ENCODE measurements around the gene LMBRD2. TPM values are rescaled to one million over a fixed set of nuclear protein-coding genes. Genes with fewer than 3 reads are reported as not detected.
A peak's percentile ranks its signal among the peaks of the same experiment; 100 is the strongest.

Gene LMBRD2
- total RNA-seq, 1 donor: 3.8 TPM

DNA sequence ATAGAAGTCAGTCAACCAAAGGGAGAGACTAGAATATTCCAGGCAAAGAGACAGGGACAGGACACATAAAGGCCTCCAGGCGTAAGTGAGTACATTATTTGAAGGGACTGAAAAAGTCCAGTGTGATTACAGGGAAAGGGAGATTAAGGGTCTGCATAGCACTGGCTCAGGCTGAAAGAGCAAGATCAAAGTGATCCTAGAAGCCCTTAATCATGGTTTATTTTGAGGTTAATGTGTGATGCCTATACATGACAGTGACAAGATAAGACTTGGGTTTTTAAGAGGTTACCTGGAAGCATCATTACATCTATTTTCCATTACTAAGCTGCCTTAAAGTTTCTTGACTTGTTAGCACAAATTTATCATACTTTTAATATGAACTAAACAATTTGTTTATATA lies 25.8 kb downstream of the LMBRD2 start:
- no peak for DNase-seq (ENCODE audit: low read depth in 2 of 3, low spot score in 2 of 3)

DNA sequence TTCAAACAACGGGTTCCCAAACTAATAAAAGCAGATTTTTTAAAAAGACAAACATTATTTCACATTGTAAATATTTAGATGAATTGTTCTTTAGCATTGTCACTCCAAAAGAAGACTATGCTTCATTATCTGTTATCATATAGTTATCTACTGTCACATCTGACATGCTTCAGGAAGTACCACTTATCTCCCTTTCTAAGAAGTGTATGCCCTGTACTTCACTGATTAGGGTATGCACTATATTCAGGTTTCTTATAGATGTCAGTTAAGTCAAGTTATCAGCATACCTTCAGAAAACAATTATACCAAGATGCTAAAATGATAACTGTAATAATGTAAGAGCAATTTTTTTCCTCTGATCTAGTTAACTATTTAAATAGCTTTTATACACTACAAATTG lies 40.4 kb downstream of the LMBRD2 start:
- DNase-seq (ENCODE audit: low read depth in 2 of 3, low spot score in 2 of 3): no peak

DNA sequence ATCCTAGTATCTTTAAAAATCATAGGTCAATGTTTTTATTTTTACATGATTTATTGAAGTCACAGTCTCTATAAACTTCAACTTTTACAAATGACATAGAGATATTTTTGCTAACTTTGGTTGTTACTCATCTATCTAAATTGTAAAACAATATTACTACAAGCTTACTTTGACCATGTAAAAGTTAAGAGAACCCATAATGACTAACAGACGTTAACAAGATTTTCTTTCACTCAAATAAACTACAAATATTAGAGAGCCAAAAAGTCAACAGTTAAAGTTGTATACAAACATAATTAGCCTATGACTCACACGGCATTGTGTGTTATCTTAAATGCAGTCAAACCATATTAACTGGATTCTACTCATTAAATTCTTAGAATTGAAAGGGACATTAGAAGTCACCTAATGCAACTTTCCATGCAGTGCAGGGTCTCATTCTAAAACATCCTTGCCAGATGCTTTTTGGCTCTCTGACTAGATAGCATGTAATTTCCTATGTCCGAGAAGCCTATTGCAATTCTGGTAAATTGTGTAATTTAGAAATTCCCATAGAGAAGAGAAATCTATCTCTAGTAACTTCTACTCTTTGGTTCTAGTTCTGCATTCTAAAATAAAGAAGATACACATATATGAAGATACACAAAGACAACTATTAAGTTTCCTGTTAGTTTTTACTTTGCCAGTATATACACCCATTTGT lies 42.8 kb downstream of the LMBRD2 start:
- DNase-seq (ENCODE audit: low read depth in 2 of 3, low spot score in 2 of 3): no peak

DNA sequence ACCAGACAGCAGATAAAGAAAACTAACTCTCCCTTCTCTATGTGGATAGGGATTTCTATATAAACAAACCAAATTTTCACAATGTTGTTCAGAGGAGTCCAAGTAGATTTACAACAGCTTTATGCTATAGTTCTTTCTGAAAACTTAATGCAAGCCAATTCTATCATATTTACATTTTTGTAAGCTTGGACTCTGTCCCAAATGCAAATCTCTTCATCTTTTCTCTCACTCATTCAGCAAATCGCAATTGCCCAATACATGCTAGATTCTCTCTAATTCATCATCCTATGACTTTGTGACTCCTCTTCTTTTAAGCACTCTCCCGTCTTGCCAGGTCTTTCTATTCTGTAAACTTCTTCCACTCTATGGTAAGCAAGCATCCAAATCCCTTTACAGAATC lies 45.9 kb downstream of the LMBRD2 start:
- no peak for DNase-seq (ENCODE audit: low read depth in 2 of 3, low spot score in 2 of 3)

DNA sequence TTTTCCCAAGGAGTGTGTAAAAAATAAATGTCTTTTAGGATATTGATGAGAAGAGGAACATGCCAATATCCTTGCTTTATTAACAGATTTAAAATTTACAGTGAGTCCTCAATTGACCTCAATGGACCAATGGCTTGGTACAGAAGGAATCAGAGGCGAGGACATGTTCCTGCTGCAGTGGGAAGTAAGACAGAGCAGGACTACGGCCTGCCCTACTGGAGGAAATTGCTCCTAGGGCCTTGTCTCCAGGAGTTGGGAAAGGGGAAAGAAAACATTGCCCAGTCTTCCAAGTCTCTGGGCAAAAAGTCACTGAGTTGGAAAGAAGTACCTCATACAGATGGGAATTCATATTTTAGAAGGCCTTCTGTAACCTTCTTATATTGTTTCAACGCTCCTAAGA lies 51.9 kb downstream of the LMBRD2 start:
- no peak for DNase-seq (ENCODE audit: low read depth in 2 of 3, low spot score in 2 of 3)

DNA sequence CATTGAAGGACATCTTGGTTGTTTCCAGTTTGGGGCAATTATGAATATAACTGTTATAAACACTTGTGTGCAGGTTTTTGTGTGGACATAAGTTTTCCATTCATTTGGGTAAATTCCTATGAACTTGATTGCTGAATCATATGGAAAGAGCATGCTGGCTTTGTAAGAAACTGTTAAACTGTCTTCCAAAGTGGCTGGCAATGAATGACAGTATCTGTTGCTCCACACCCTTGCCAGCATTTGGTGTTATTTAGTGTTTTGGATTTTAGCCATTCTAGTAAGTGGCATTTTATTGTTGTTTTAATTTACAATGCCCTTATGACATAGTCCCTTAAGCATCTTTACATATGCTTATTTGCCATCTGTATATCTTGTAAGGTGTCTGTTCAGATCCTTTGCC lies 55.2 kb downstream of the LMBRD2 start:
- DNase-seq (ENCODE audit: low read depth in 2 of 3, low spot score in 2 of 3): no peak

DNA sequence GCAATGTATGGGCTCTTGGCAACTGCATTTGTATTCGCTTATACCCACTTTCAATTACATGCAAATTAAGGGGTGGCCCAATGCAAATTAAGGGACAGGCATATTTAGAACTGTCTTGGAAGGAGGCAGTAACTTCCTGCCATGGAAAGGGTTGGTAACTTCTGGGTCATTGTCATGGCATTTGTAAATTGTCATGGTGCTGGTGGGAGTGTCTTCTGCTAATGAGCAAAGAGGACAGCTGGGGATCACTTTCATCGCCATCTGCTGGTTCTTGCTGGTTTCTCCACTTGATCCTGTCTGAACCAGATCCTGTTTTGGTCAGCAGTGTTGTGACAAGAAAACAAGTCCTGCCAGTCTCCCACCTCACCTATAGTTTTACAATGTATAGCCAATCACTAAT lies 61.7 kb downstream of the LMBRD2 start:
- DNase-seq (ENCODE audit: low read depth in 2 of 3, low spot score in 2 of 3): peak in 2 of 3 donors; percentile 36 to 53

DNA sequence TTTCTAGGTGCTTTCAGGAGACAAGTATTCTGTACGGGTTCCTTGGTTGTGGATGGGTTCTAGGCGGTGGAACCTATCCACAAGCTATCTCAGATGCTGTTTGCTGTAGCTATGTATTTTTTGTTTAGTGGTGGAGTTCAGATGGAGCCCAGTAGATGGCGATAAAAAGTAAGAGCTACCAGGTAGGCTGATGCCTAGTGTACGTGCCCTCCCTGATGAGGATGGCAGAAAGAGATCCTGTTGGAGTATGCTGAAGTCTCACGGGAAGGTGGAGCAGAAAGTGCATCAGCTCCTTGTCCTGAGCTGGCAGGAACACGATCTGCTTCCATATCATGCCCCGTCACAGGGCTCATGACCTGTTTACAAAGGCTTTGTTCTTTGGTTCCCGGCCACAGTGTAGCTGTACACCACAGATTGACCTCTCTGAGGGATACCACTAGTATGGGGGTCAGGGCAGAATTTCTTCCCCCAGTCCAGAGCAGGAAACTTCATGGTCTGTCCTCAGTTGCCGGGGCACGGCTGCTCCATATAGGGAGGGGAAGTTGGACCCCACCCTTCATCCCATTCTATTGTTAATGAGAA lies 72.4 kb downstream of the LMBRD2 start:
- peak in 2 of 3 donors; percentile 38 to 63 for DNase-seq (ENCODE audit: low read depth in 2 of 3, low spot score in 2 of 3)

DNA sequence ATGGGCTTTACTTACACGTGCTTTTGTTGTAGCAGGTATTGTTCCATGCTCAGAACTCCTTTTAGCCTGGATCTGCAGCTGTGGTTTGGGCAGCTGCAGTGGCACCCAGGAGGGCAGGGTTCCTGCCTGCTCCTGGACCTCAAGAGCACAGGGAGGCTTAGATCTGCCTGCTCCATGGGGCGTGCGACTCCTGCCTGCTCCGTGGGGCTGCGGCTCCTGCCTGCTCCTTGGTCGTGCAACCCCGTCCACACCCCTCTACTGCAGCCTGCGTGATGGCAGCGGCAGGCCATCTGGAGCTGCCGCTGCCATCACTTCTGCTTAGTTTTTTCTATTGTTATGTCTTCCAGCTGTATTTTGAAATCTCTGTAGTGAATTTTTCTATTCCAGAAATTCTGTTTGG lies 73.3 kb downstream of the LMBRD2 start:
- DNase-seq (ENCODE audit: low read depth in 2 of 3, low spot score in 2 of 3): no peak

DNA sequence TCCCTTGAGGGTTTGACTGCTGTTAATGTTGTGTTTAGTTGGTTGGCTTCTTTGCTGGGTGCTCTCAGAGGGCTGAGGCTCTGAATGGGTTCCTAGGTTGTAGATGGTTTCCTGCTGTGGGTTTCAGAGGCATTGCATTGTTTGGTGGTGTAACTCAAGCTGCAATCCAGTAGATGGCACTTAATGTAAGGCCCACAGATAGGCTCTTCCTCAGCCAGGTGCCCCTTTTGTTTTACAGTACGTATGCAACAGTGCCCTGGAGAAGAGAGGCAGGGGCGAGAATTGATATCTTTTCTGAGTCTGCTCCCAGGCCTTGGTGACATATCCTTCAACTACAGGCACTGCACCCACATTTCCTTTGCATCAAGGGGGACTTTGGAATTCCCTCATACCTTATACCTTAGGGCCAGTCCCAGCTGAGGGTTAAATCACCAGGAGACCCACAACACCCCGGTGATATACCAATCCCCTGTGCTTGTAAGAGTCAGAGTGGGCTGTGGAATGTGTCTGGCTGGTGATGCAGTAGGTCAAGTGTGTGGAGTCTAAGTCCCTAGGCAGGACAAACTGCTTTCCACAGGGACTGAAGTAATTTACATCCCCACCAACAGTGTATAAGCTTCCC lies 78.0 kb downstream of the LMBRD2 start:
- DNase-seq (ENCODE audit: low read depth in 2 of 3, low spot score in 2 of 3): peak in 2 of 3 donors; percentile 32 to 54

DNA sequence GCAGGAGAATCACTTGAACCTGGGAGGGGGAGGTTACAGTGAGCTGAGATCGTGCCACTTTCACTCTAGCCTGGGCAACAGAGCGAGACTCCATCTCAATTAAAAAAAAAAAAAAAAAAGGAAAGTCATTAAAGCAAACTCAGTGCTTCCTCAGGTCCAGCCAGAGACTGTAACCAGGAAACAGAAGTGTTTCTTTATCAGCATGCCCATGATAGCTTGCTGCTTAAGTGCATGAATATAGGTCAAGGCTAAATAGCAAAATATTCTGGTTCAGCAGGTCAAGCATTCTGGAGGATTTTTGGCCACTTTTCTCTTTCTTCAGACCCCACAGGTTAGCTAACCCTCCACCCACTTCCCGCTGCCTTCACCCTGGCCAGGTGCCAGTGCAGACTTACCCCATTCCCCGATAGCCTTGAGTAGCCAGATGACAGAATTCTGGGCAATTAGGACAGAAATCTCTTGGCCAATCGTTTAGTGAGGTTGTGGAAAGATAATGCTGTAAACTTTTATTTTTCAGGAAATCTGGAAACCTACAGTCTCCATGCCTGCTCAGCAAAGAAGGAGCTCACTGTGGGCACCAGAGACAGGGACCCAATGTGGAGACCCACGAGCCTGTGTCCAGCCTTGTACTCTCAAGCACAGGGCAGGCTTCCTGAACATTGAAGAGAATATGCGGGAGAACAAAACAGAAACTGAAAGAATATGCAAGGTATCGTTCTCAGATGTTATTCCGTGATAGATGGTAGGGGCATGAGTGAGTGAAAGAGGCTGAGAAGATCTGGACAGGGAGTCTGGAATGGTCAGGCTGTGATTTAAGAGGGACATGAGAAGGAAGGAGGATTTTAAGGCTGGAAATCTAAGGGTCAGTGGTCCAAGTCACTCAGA lies 80.8 kb downstream of the LMBRD2 start:
- peak in 1 of 3 donors; percentile 8 for DNase-seq (ENCODE audit: low read depth in 2 of 3, low spot score in 2 of 3)

DNA sequence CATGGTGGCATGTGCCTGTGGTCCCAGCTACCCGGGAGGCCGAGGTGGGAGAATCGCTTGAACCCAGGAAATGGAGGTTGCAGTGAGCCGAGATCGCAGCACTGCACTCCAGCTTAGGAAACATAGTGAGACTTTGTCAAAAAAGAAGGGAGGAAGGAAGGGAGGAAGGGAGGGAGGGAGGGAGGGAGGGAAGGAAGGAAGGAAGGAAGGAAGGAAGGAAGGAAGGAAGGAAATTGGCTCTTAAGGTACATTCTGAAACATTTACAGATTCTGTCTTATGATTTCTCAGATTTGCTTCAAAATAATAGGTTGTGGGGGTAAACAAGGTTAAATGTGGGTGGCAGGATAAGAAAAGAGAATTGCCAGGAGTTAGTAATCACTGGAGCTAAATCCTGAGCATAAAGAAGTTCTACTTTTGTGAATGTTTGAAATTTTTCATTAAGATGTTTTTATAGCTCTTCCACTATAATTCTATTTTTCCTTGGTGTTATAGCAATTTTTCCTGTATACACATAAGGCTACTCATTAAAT lies 82.9 kb downstream of the LMBRD2 start:
- no peak for DNase-seq (ENCODE audit: low read depth in 2 of 3, low spot score in 2 of 3)

DNA sequence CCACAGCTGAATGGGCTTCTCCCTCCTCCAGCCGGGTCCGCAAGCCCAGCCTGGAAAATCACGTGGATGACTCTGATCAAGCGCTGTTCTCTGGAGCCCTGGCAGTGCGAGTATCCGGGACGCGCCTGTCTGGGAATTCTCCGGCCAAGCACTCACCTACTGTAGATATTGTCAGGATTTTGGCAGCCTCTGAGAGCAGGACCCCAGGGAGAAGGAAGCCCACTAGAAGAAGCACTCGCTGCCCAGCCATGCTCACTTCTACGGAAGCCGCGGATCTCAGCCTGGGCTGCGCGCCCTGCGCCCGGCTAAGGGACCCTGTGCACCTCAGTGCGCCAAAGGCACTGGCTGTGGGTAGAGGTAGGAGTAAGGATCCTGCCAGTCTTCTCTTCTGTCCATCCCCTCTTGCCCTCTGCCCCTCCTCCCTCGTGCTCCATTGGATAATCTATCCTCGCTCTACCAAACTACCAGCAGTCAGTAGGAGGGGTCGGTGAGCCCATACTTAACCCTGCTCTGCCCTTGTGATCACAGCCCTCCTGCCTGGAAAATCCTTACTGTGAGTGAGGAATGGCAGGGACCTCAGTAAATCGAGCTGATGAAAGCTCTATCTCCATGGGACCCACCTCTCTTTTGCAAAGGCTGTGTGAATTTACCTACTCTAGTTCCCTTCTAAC lies 85.0 kb downstream of the LMBRD2 start, which contains the start of gene UGT3A2:
UGT3A2 (minus strand) TSS at position 343 of the 671 bp plus-strand sequence; CDS start at position 250, 93 bp downstream.
- peak in 1 of 3 donors; percentile 8 for DNase-seq (ENCODE audit: low read depth in 2 of 3, low spot score in 2 of 3)

DNA sequence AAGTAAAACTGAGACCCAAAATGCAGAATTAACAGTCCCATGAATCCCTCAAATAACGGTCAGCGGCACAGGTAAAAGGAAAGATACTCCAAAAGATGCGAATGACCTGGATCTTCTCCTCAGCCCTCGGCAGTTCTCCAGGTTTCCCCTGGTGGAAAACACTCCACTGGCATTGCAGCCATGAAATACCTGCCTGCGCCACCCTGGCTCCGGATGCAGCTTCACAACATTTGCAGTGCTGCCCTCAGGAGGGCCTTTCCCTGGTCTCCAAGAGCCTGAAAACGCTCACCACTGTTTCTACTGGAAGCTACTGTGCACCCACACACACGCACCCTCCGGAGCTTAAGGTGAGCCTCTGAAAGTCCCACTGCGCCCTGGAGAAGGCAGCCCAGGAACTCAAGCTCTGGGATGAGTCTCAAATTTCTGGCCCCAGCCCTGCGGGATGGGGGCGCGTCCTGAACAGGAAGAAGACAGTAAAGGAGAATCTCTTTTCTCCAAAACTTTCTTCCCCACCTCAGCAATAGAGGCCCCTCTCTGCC lies 85.6 kb downstream of the LMBRD2 start:
- no peak for DNase-seq (ENCODE audit: low read depth in 2 of 3, low spot score in 2 of 3)

DNA sequence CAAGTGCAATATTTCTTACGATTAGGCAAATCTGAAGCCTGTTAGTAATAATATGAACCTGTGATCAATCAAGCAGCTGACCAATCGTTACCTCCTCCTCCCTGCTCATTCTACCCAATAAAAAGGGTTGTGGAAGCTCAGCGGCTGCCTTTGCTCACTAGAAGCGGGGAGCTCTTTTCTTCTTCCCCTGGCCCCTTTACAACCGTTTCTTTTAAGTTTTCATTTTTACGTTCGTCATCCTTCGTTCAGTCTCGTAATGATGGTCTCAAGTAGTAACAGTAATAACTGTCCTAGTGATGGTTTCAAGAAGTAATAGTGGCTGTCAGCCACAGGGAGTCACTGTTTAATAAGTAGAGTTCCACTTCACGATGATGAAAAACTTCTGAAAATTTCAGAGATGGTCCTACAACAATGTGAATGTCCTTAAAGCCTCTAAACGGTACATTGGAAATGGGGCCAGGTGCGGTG lies 91.2 kb downstream of the LMBRD2 start:
- DNase-seq (ENCODE audit: low read depth in 2 of 3, low spot score in 2 of 3): peak in 1 of 3 donors; percentile 15

DNA sequence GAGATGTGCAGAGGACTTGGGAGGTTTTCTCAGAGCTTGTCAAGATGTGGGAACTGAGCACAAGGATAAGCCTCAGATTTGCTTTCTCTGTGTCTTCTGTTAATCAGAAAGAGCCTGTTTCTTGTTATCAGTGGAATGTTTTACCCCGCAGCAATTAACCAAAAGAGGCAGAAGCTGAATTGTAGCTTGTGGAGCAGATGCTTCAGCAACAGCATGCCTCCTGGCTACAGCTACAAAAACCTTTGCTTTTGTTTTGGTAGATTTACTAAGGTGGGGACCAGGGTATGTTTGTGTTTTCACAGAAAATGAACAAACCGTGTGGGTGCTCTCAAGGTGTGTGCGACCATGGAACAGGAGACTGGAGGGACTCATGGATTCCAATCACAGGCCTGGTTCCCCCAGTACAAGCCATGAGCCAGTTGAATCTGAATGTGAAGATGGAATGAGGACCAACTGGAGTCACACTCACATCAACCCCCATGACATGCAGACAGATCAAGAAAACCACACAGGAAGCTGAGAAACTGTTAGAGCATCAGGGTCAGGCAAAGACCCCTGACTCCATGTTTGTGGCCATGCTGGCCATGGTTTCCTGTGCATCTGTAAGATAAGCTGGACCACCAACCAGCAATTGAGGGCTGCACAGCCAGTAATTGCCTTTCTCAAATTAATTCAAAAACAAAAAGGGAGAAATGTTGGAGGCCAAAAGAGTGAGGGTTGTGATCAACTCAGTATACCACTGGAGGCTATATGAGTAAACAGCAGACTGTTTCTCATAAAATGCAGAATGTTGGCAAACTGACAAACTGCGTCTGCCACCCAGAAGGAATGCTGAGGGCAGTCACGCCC lies 91.9 kb downstream of the LMBRD2 start:
- peak in 1 of 3 donors; percentile 8 for DNase-seq (ENCODE audit: low read depth in 2 of 3, low spot score in 2 of 3)

DNA sequence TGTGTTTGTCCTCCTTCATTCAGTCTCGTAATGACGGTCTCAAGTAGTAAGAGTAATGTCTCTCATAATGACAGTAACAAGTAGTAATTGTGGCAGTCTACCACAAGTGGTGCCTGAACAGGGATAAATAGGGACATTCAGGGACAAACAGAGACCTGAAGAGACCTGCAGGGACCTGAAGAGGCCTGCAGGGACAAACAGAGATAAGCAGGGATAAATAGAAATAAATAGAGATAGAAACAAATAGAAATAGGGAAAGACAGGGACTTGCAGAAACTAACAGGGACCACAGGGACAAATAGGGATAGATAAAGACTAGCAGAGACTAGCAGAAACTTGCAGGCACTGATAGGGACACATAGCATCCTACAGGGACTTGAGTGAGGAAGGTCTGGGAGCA lies 92.9 kb downstream of the LMBRD2 start:
- no peak for DNase-seq (ENCODE audit: low read depth in 2 of 3, low spot score in 2 of 3)

DNA sequence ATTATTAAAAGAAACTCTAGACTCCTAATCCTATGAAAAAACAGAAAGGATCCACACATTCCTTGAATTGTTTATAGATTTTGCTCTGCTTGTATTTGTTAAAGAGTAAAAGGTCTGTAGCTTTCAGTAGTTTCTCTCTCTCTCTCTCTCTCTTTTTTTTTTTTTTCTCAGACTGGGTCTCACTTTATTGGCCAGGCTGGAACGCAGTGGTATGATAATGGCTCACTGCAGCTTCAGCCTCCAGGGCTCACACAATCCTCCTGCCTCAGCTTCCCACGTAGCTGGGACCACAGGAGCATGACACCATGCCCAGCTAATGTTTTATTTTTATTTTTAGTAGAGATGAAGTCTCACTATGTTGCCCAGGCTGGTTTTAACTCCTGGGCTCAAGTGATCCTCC lies 94.3 kb downstream of the LMBRD2 start:
- DNase-seq (ENCODE audit: low read depth in 2 of 3, low spot score in 2 of 3): no peak

DNA sequence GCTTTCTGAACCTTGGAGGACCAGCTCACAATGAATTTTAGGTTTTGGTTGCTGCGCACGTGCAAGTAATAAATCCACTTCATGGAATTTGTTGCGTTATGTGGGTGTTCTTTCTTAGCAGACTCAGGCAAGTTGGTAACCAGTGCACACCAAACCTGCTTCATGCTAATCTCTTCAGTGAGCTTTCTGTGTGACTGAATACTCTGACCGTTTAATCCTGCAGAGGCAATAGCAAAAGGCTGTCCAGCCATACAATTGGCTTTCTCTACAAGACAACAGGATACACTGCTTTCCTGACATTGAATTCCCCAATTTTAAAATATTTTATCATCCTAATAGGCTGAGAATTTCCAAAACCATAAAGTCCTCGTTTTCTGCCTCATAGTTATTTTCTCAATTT lies 95.3 kb downstream of the LMBRD2 start:
- no peak for DNase-seq (ENCODE audit: low read depth in 2 of 3, low spot score in 2 of 3)

All from hematopoietic multipotent progenitor cell (in vitro differentiated cells).